Measurements from ENCODE around the gene RGPD4. TPM values are rescaled to one million over a fixed set of nuclear protein-coding genes. Genes with fewer than 3 reads are reported as not detected.

RGPD4 gene
- polyA plus RNA-seq, 3 donors: not detected

DNA sequence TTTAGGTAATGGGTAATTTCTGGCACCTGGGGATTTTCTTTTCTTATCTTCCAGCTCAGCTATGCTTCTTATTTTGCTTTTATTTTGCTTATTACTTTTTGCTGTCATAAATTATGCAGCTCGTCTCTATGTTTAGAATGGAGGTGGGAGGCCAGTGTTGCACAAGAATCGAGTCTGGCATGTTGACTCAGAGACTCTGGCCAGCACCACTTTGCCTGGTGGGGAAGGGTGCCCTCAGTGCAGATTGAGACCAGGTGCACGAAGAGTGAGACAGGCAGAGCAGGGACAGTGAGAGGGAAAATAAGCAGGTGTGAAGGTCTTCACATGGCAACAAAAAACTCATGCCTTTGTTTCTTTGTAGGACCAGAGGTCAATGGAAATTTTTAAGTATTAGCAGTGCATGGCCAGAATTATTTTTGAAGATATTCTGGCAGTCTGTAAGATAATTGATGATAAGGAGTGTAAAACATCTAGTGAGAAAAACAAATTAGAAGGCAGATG, 100.4 kb downstream of the RGPD4 start:
- no peak for DNase-seq

DNA sequence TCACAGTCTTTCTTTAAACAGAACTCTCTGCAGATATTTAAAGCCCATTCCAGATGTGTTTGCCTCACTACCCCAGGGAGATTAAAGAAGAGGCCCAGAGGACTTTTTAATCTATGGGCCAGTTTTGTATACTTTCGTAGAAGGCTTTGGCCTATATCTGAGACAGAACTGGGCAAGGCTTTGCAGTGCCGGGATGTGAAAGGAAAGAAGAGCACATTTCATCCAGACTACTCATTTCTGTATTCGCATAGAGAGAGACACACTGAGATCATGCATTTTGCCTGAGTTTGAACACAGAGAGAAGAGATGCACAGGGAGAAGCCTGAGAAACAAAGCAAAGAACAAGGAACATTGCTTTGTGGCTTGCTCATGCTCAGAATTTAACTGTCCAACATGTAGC, 104.7 kb downstream of the RGPD4 start:
- no peak for DNase-seq

DNA sequence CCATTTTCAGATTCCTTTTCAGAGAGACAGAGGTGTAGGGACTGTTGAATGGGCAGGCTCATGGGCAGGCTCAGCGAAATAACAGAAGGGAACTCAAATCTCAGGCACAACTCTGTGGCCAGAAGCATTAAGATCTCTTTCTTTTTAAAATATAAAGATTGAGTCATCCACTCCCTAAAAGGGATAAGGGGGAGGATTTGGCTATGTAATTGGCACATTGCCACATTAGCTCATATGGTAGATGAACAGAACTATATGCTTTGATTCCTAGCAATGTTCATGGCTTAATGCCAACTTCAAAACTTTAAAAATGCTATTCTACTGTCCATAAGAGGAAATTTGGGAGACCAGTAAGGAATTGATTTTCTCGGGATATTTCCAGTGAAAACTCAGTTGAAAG, 105.8 kb downstream of the RGPD4 start:
- DNase-seq: no peak

DNA sequence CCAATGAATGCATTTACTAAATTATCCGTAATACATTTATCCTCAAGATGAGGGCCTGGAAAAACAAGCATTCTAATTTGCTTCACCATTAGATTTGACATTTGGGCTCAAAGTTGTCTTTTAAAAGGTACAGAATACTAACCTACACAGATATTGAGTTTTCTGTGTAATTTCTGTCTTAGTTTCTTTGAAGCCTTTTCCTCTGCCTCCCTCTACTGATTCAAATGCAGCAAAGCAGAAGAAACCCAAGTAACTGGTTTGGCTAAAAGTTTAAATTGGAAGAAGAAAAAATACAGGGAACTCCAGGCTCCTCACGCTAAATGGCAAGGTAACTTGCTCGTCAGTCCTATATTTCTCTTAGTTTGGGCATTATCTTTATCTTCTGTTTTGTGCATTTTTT, 106.3 kb downstream of the RGPD4 start:
- no peak for DNase-seq

DNA sequence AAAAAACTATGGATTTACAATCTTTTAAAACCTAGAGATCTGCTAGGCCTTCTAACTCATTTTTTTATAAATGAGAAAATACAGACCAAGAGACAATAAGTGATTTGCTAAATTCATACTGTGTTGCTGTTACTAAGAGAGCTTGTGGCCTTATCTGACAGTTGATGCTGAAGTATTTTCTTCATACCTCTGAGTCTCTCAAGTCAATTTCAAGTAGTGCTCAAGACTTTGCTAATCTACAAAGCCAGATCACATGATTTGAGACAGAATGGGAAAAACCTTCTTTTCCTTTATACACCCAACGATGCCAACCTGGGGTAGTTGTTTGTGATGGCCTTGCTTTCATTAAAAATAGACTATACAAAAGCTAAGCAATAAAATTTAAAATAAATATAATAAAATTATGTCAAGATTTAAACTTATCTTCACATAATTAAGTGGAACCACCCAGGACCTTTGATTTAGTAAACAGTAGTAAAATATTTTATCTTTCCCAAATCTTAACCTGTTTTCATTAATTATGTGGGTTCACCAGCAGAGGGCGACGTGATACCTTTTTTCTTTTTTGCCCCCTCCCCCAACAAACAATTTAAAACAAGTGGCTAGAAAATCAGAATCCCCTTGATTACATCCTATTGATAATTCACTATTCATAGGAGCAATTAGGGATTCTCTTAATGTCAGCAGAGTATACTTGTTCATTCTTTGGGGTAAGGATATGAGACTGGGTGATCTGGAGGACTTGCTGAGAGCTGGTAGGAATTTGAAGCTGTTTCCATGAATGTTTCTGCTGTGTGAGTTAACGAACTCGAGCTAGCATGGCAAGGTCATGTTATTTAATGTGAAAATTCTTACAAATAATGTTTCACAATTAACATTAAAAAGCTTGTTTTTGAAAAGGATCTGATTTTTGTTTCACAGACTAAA, 110.0 kb downstream of the RGPD4 start:
- no peak for DNase-seq

Other genes starting within 250 kb of the RGPD4 start
- under 1 TPM; 0.43 to 0.76 (median 0.53) TPM for gene SLC5A7, start 159.6 kb downstream of the RGPD4 start, polyA plus RNA-seq (ENCODE audit: insufficient read length in 3 of 3)

All from renal pelvis (tissue), 4 donors.